MM.1S (cell line): ENCODE measurements around the gene DIO3.

Experiments
- DNase-seq: peaks from one replicate; pipeline ENCODE4 v3.0.0-alpha.2; 2015
- H2AFZ ChIP-seq: fragments of 300-600 bp; sonication (generic); 2 replicates; pipeline ENCODE4 v1.6.0; 2016; ENCODE audit warnings: antibody characterized with exemption, low read length
- H3F3A ChIP-seq: fragments of 300-600 bp; sonication (generic); 2 replicates; pipeline ENCODE4 v1.6.1; 2016; ENCODE audit warnings: mild to moderate bottlenecking, antibody characterized with exemption, low read length, moderate library complexity, mixed read lengths; ENCODE audit not compliant: insufficient read depth
- H3K27ac ChIP-seq: fragments of 300-600 bp; sonication (generic); 2 replicates; pipeline ENCODE4 v1.5.1; 2016; ENCODE audit warnings: mild to moderate bottlenecking, low read length
- H3K27me3 ChIP-seq: fragments of 300-600 bp; sonication (generic); replicated peaks from 2 replicates; pipeline ENCODE4 v1.6.0; 2016; ENCODE audit warnings: low read length; ENCODE audit not compliant: insufficient read depth
- H3K36me3 ChIP-seq: fragments of 300-600 bp; sonication (generic); replicated peaks from 2 replicates; pipeline ENCODE4 v1.6.1; 2016; ENCODE audit warnings: mild to moderate bottlenecking, low read length, mixed read lengths; ENCODE audit not compliant: insufficient read depth
- H3K4me1 ChIP-seq: fragments of 300-600 bp; sonication (generic); 2 replicates; pipeline ENCODE4 v1.6.1; 2016; ENCODE audit warnings: low read length, mixed read lengths
- H3K4me2 ChIP-seq: fragments of 300-600 bp; sonication (generic); 2 replicates; pipeline ENCODE4 v1.6.0; 2016; ENCODE audit warnings: low read depth, low read length
- H3K4me3 ChIP-seq: fragments of 300-600 bp; sonication (generic); 2 replicates; pipeline ENCODE4 v1.5.1; 2016; ENCODE audit warnings: low read length, mixed read lengths
- H3K79me2 ChIP-seq: fragments of 300-600 bp; sonication (generic); 2 replicates; pipeline ENCODE4 v1.6.1; 2016; ENCODE audit warnings: mixed run types, low read length, mixed read lengths
- H3K9ac ChIP-seq: fragments of 300-600 bp; sonication (generic); 2 replicates; pipeline ENCODE4 v1.6.1; 2016; ENCODE audit warnings: low read length, mixed read lengths
- H3K9me2 ChIP-seq: fragments of 300-600 bp; sonication (generic); replicated peaks from 2 replicates; pipeline ENCODE4 v1.6.1; 2016; ENCODE audit warnings: mild to moderate bottlenecking, low read length, mixed read lengths; ENCODE audit not compliant: insufficient read depth
- H3K9me3 ChIP-seq: fragments of 300-600 bp; sonication (generic); replicated peaks from 2 replicates; pipeline ENCODE4 v1.6.1; 2016; ENCODE audit warnings: mild to moderate bottlenecking, low read length, mixed read lengths; ENCODE audit not compliant: insufficient read depth
- H4K20me1 ChIP-seq: fragments of 300-600 bp; sonication (generic); 2 replicates; pipeline ENCODE4 v1.6.1; 2016; ENCODE audit warnings: mild to moderate bottlenecking, low read length, moderate library complexity, mixed read lengths; ENCODE audit not compliant: insufficient read depth
- CTCF ChIP-seq: fragments of 300-600 bp; sonication (generic); IDR thresholded peaks from 2 replicates; pipeline ENCODE4 v1.5.1; 2016; ENCODE audit warnings: antibody characterized with exemption, low read length, mixed read lengths
- EZH2 ChIP-seq: fragments of 300-600 bp; sonication (generic); optimal IDR thresholded peaks from 2 replicates; pipeline ENCODE3; 2017; ENCODE audit warnings: low read depth, mild to moderate bottlenecking, antibody characterized with exemption, low read length, mixed read lengths
- EZH2phosphoT487 ChIP-seq: fragments of 300-600 bp; sonication (generic); IDR thresholded peaks from 2 replicates; pipeline ENCODE4 v1.6.1; 2018; ENCODE audit warnings: antibody characterized with exemption, low read length

DIO3 gene

GRCh38 chr14:101585211-101585610 is 23.9 kb downstream of the DIO3 start:
- no peak overlapping the region for H3K4me2 ChIP-seq
- H3K4me3 ChIP-seq: no peak overlapping the region
- TF ChIP-seq EZH2 (no peak), EZH2phosphoT487 (no peak), CTCF (no peak)

GRCh38 chr14:101586531-101587430 is 25.5 kb downstream of the DIO3 start:
- no peaks in the 10 kb centered on the region for H3F3A ChIP-seq
- no peak overlapping the region for H3K9ac ChIP-seq
- H3K4me1 ChIP-seq: no peaks in the 10 kb centered on the region
- H4K20me1 ChIP-seq: no peaks in the 10 kb centered on the region
- H3K27me3 ChIP-seq: peaks cover 5% of the 10 kb centered on the region
- no peaks in the 10 kb centered on the region for H3K36me3 ChIP-seq
- no peak overlapping the region for H3K27ac ChIP-seq
- DNase-seq: no peak
- H2AFZ ChIP-seq: no peak overlapping the region
- H3K79me2 ChIP-seq: no peaks in the 10 kb centered on the region
- H3K9me2 ChIP-seq: no peaks in the 10 kb centered on the region
- TF ChIP-seq EZH2phosphoT487 (no peak), EZH2 (no peak), CTCF (no peak)
- no peak overlapping the region for H3K4me3 ChIP-seq
- H3K9me3 ChIP-seq: no peaks in the 10 kb centered on the region
- no peak overlapping the region for H3K4me2 ChIP-seq

More at GRCh38 chr14:101585211-101585610, 23.9 kb downstream of the DIO3 start:
- Histone ChIP-seq H3F3A (no peaks in the 10 kb centered on the region), H2AFZ (no peak overlapping the region), H3K27ac (no peak overlapping the region), H3K27me3 (peaks cover 8% of the 10 kb centered on the region), H4K20me1 (no peaks in the 10 kb centered on the region), H3K79me2 (no peaks in the 10 kb centered on the region), H3K9ac (no peak overlapping the region), H3K36me3 (no peaks in the 10 kb centered on the region), H3K4me1 (no peaks in the 10 kb centered on the region), H3K9me2 (no peaks in the 10 kb centered on the region), H3K9me3 (no peaks in the 10 kb centered on the region)
- DNase-seq: no peak

- H3K79me2 ChIP-seq: no peaks in the 10 kb centered on the region
- H3K4me3 ChIP-seq: no peak overlapping the region
- H3K27ac ChIP-seq: no peak overlapping the region
- TF ChIP-seq CTCF: no peak
- no peak for TF ChIP-seq EZH2phosphoT487
- TF ChIP-seq EZH2: no peak
- no peaks in the 10 kb centered on the region for H3K9me2 ChIP-seq
- H3K9ac ChIP-seq: no peak overlapping the region
- H3K27me3 ChIP-seq: peaks cover 5% of the 10 kb centered on the region
- H3K4me1 ChIP-seq: no peaks in the 10 kb centered on the region
- H2AFZ ChIP-seq: no peak overlapping the region
- no peak for DNase-seq
- no peaks in the 10 kb centered on the region for H4K20me1 ChIP-seq
- no peaks in the 10 kb centered on the region for H3K36me3 ChIP-seq
- no peaks in the 10 kb centered on the region for H3K9me3 ChIP-seq
- no peak overlapping the region for H3K4me2 ChIP-seq
- H3F3A ChIP-seq: no peaks in the 10 kb centered on the region
Observed at GRCh38 chr14:101587441-101587911, 26.2 kb downstream of the DIO3 start.
